Skeletal muscle tissue (tissue), 4 donors: ENCODE results near the gene KLHL36. TPM values are rescaled to one million over a fixed set of nuclear protein-coding genes. Genes with fewer than 3 reads are reported as not detected.

Experiments
- H3K27ac ChIP-seq: one replicate; pipeline ENCODE4 v1.7.0; 2013; ENCODE audit warnings: mild to moderate bottlenecking, low read depth, low read length, inconsistent platforms
- H3K27me3 ChIP-seq, 3 donors: one replicate each; pipeline ENCODE4 v1.7.0; 2013; ENCODE audit warnings: low read length in 3 of 3; ENCODE audit not compliant: control insufficient read depth in 3 of 3, insufficient read depth in 3 of 3
- H3K36me3 ChIP-seq, 3 donors: one replicate each; pipeline ENCODE4 v1.7.0; 2013; ENCODE audit warnings: low read length in 3 of 3; ENCODE audit not compliant: control insufficient read depth in 3 of 3, insufficient read depth in 3 of 3
- H3K4me1 ChIP-seq, 3 donors: one replicate each; pipeline ENCODE4 v1.7.0; 2013; ENCODE audit warnings: low read length in 3 of 3, mild to moderate bottlenecking in 3 of 3; ENCODE audit not compliant: control insufficient read depth in 3 of 3, insufficient read depth in 3 of 3
- H3K4me3 ChIP-seq, 3 donors: one replicate each; pipeline ENCODE4 v1.7.0; 2013; ENCODE audit warnings: low read length in 3 of 3
- H3K9ac ChIP-seq, 3 donors: one replicate each; pipeline ENCODE4 v1.7.0; 2013; ENCODE audit warnings: low read length in 3 of 3, mild to moderate bottlenecking in 3 of 3, moderate library complexity in 2 of 3, low read depth in 1 of 3
- H3K9me3 ChIP-seq, 3 donors: one replicate each; pipeline ENCODE4 v1.7.0; 2013; ENCODE audit warnings: low read length in 3 of 3; ENCODE audit not compliant: control insufficient read depth in 3 of 3
- total RNA-seq: library from RNA; depleted of rRNA; stranded (reverse); fragments of >200 nt; gene quantifications from one replicate; pipeline ENCODE4 v1.2.3, GENCODE V29; 2014
- donor health status: Osteomylitis.

KLHL36 gene
- 23.0 TPM for total RNA-seq

GRCh38 chr16:84647828-84648594, at the start of gene KLHL36:
KLHL36 (plus strand) TSS chr16:84648511; CDS start chr16:84650868, 2,357 bp downstream.
- H3K27ac ChIP-seq, result peak within 1 kb of the TSS; percentile 58
- H3K9me3 ChIP-seq, result no peaks in the 10 kb centered on the region
- H3K36me3 ChIP-seq, result peaks cover 3 to 15% (median 9%) of the 10 kb centered on the region in 3 donors
- H3K4me3 ChIP-seq, result peak within 1 kb of the TSS; percentile 73 to 84 (median 78)
- H3K4me1 ChIP-seq, result peaks cover 20 to 21% (median 20%) of the 10 kb centered on the region in 3 donors
- peak within 1 kb of the TSS; percentile 82 to 85 (median 83) for H3K9ac ChIP-seq
- no peaks in the 10 kb centered on the region for H3K27me3 ChIP-seq

GRCh38 chr16:84599521-84600202, 48.6 kb upstream of the KLHL36 start:
- Histone ChIP-seq H3K4me3 (peak overlapping the region in 1 of 3 donors; percentile 23), H3K9me3 (no peaks in the 10 kb centered on the region), H3K27me3 (peaks cover 0 to 8% (median 0%) of the 10 kb centered on the region in 3 donors), H3K4me1 (peaks cover 16 to 34% (median 19%) of the 10 kb centered on the region in 3 donors), H3K27ac (peak overlapping the region; percentile 6), H3K36me3 (no peaks in the 10 kb centered on the region), H3K9ac (no peak overlapping the region)

- no peak overlapping the region for H3K9ac ChIP-seq
- H3K27me3 ChIP-seq, result peaks cover 0 to 8% (median 0%) of the 10 kb centered on the region in 3 donors
- H3K27ac ChIP-seq, result no peak overlapping the region
- peaks cover 16 to 31% (median 19%) of the 10 kb centered on the region in 3 donors for H3K4me1 ChIP-seq
- H3K36me3 ChIP-seq, result no peaks in the 10 kb centered on the region
- no peaks in the 10 kb centered on the region for H3K9me3 ChIP-seq
- no peak overlapping the region for H3K4me3 ChIP-seq
Observed at GRCh38 chr16:84600343-84601229, 47.7 kb upstream of the KLHL36 start.

GRCh38 chr16:84603140-84603816, 45.0 kb upstream of the KLHL36 start:
- Histone ChIP-seq H3K27me3 (no peaks in the 10 kb centered on the region), H3K4me1 (peaks cover 12 to 19% (median 19%) of the 10 kb centered on the region in 3 donors), H3K4me3 (peak overlapping the region in 1 of 3 donors; percentile 22), H3K9ac (no peak overlapping the region), H3K27ac (peak overlapping the region; percentile 41), H3K36me3 (no peaks in the 10 kb centered on the region), H3K9me3 (no peaks in the 10 kb centered on the region)

GRCh38 chr16:84603940-84604339, 44.4 kb upstream of the KLHL36 start:
- H3K9ac ChIP-seq, result no peak overlapping the region
- H3K36me3 ChIP-seq, result no peaks in the 10 kb centered on the region
- no peaks in the 10 kb centered on the region for H3K9me3 ChIP-seq
- H3K27ac ChIP-seq, result no peak overlapping the region
- H3K27me3 ChIP-seq, result no peaks in the 10 kb centered on the region
- H3K4me1 ChIP-seq, result peaks cover 12 to 19% (median 19%) of the 10 kb centered on the region in 3 donors
- H3K4me3 ChIP-seq, result no peak overlapping the region

DNA sequence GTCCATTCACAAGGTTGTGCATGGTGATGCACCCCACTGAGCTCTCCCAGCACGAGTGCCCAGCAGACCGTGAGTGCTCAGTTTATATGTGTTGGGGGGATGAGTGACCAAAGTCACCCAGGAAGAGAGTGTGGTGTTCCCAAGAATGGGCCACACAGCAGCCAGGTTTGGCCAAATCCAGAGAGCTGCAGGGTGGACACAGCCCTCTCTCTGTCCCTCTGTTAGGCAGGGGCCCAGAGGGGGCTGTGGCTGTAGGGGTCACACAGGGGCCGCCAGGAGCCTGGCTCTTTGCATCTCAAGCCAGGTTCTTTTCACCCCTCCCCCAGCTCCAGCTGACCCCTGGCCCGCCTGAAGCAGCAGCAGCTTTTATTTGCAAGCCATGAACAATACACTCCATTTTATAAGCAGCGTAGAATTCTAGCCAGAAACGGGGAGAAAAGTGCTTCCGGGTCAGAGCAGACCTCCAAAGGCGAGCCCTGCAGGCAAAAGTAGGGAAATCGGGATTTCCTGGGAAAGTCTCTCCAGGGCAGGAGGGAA, 43.8 kb upstream of the KLHL36 start:
- no peak overlapping the region for H3K9ac ChIP-seq
- no peak overlapping the region for H3K4me3 ChIP-seq
- H3K36me3 ChIP-seq, result no peaks in the 10 kb centered on the region
- H3K4me1 ChIP-seq, result peaks cover 9 to 17% (median 16%) of the 10 kb centered on the region in 3 donors
- H3K9me3 ChIP-seq, result no peaks in the 10 kb centered on the region
- no peak overlapping the region for H3K27ac ChIP-seq
- H3K27me3 ChIP-seq, result peaks cover 0 to 4% (median 0%) of the 10 kb centered on the region in 3 donors

GRCh38 chr16:84605339-84605848, 42.9 kb upstream of the KLHL36 start:
- Histone ChIP-seq H3K36me3 (no peaks in the 10 kb centered on the region), H3K9me3 (no peaks in the 10 kb centered on the region), H3K9ac (no peak overlapping the region), H3K27me3 (peaks cover 0 to 4% (median 0%) of the 10 kb centered on the region in 3 donors), H3K27ac (no peak overlapping the region), H3K4me3 (no peak overlapping the region), H3K4me1 (peaks cover 5 to 14% (median 12%) of the 10 kb centered on the region in 3 donors)

DNA sequence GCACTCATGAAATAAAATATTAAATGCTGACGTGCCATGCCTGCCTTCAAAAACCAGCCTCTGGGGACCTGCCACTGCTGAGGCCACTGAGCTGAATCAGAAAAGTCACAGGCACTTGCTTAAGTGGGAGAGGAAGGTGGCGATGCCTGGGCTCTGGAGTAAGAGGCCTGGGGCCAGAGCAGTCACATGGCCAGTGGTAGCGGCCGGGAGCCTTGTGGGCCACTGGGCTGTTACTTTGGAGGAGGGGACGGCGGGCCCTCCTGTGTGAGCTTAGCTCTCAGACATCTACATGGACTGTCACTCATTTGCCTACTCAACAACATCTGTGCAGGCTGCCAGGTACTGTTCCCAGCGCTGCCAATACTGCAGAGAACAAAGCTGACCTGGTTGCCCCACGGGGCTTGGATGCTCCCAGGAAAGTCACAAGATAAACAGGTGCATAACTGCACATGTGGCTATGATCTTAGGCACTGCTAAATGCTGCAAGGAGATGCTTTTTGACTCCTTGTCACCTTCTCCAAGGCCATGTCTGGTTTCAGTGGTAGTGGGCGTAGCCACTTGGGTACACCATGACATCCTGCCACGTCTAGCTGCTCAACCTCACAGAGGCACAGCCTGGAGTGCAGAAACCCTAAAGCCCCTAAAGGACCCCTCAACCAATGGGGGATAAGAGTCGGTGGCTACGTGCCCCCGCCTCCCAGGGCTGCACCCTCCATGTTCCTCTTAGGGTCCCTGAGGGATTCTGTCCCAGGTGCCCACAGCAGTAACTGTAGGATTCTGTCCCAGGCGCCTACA, 42.0 kb upstream of the KLHL36 start:
- H3K27ac ChIP-seq, result no peak overlapping the region
- H3K9ac ChIP-seq, result no peak overlapping the region
- peaks cover 5 to 12% (median 10%) of the 10 kb centered on the region in 3 donors for H3K4me1 ChIP-seq
- H3K27me3 ChIP-seq, result peaks cover 0 to 4% (median 0%) of the 10 kb centered on the region in 3 donors
- no peaks in the 10 kb centered on the region for H3K36me3 ChIP-seq
- H3K9me3 ChIP-seq, result no peaks in the 10 kb centered on the region
- no peak overlapping the region for H3K4me3 ChIP-seq
